GM12878 (cell line): ENCODE measurements around the gene CACNA1H. TPM values are rescaled to one million over a fixed set of nuclear protein-coding genes. Genes with fewer than 3 reads are reported as not detected.

Experiments
- ATAC-seq: fragments of 200-7000 bp; cut with Tn5 transposase; 3 replicates; pipeline ENCODE4 v1.9.1; 2020; ENCODE audit warnings: mild to moderate bottlenecking, moderate library complexity
- BruUV-seq: library from RNA; stranded (reverse); fragments of 400-500 nt; replicated peaks from 2 replicates; lab custom pipeline; 2021; lab: Mats Ljungman, UMichigan
- CTCF ChIA-PET: fragments of 300-600 bp; sonication (Branson Sonifier 250); formaldehyde crosslinking; extraction: SDS; loops from one replicate; lab custom pipeline; 2021; ENCODE audit warnings: inconsistent platforms; lab: Yijun Ruan, JAX
- POLR2A ChIA-PET: fragments of 350-600 bp; formaldehyde crosslinking; extraction: SDS; loops from one replicate; lab custom pipeline; 2021; ENCODE audit warnings: inconsistent platforms; lab: Charles Lee
- RAD21 ChIA-PET: fragments of 300-600 bp; sonication (Branson Sonifier 250); formaldehyde crosslinking; loops from one replicate; lab custom pipeline; 2023; ENCODE audit warnings: antibody characterized with exemption; ENCODE audit not compliant: unreplicated experiment; lab: Charles Lee
- SMC1A ChIA-PET: fragments of 300-600 bp; sonication (Branson Sonifier 250); formaldehyde crosslinking; loops from one replicate; lab custom pipeline; 2023; ENCODE audit not compliant: unreplicated experiment, uncharacterized antibody; lab: Charles Lee
- DNase-seq: peaks from one replicate; pipeline ENCODE4 v3.0.0-alpha.2; 2011; ENCODE audit warnings: low read depth, low spot score
- FAIRE-seq: peaks from 3 replicates; lab custom pipeline; 2011; peaks lifted over from hg19 to GRCh38; lab: Jason Lieb, UNC
- H2AFZ ChIP-seq: 2 replicates; pipeline ENCODE4 v1.6.0; 2011; ENCODE audit warnings: low read depth, low read length, control low read depth; ENCODE audit not compliant: control insufficient read depth
- H3K27ac ChIP-seq: 2 replicates; pipeline ENCODE4 v1.5.1; 2011; ENCODE audit warnings: control low read depth; ENCODE audit not compliant: control insufficient read depth, insufficient read depth
- H3K27me3 ChIP-seq, 2 experiments: replicated peaks in 1 of 2; 2 replicates each; pipeline versions ENCODE4 v1.6.0 to v1.6.1; 2011; ENCODE audit warnings: low read length in 1 of 2; ENCODE audit not compliant: control insufficient read depth in 2 of 2, insufficient read depth in 2 of 2
- H3K36me3 ChIP-seq, 2 experiments: 2 replicates each; pipeline ENCODE4 v1.5.1; 2011; ENCODE audit warnings: low read length in 1 of 2; ENCODE audit not compliant: control insufficient read depth in 2 of 2, insufficient read depth in 2 of 2
- H3K4me1 ChIP-seq: 2 replicates; pipeline ENCODE4 v1.6.1; 2011; ENCODE audit warnings: mild to moderate bottlenecking, low read length, moderate library complexity, mixed read lengths; ENCODE audit not compliant: control insufficient read depth, insufficient read depth
- H3K4me2 ChIP-seq: 2 replicates; pipeline ENCODE4 v1.6.0; 2011; ENCODE audit warnings: control low read depth; ENCODE audit not compliant: control insufficient read depth, insufficient read depth
- H3K4me3 ChIP-seq: fragments of 200-600 bp; sonication (generic); 2 replicates; pipeline ENCODE4 v1.5.1; 2016
- H3K79me2 ChIP-seq: 2 replicates; pipeline ENCODE4 v1.6.0; 2011; ENCODE audit warnings: low read length; ENCODE audit not compliant: control insufficient read depth, insufficient read depth
- H3K9ac ChIP-seq: 2 replicates; pipeline ENCODE4 v1.8.0; 2011; ENCODE audit warnings: low read length, control low read depth, mixed read lengths; ENCODE audit not compliant: control insufficient read depth, insufficient read depth
- H3K9me3 ChIP-seq: replicated peaks from 3 replicates; pipeline ENCODE4 v1.5.1; 2011; ENCODE audit warnings: mild to moderate bottlenecking, low read length; ENCODE audit not compliant: control insufficient read depth, insufficient read depth
- H4K20me1 ChIP-seq: 2 replicates; pipeline ENCODE4 v1.6.0; 2011; ENCODE audit not compliant: control insufficient read depth, insufficient read depth
- ATF2 ChIP-seq: IDR thresholded peaks from 2 replicates; pipeline ENCODE4 v1.6.1; 2012; ENCODE audit warnings: low read length, inconsistent platforms
- ETV6 ChIP-seq, 2 experiments: fragments of 450-650 bp in 1 of 2; IDR thresholded peaks in 1 of 2; conservative IDR thresholded peaks in 1 of 2; 2 replicates each; pipeline ENCODE4 v1.6.1; 2014; ENCODE audit warnings: antibody characterized with exemption in 1 of 2, borderline replicate concordance in 1 of 2, low read depth in 1 of 2, mild to moderate bottlenecking in 1 of 2, moderate library complexity in 1 of 2
- IKZF1 ChIP-seq: fragments of 450-650 bp; conservative IDR thresholded peaks from 2 replicates; pipeline ENCODE4 v1.6.1; 2017; ENCODE audit warnings: antibody characterized with exemption, mild to moderate bottlenecking
- IRF4 ChIP-seq: IDR thresholded peaks from 2 replicates; pipeline ENCODE4 v1.6.1; 2011; ENCODE audit warnings: low read depth, low read length
- MEF2A ChIP-seq: IDR thresholded peaks from 2 replicates; pipeline ENCODE4 v1.6.1; 2011; ENCODE audit warnings: low read depth, mild to moderate bottlenecking, low read length, moderate library complexity; ENCODE audit not compliant: insufficient read depth
- MEF2B ChIP-seq: fragments of 450-650 bp; IDR thresholded peaks from 2 replicates; pipeline ENCODE4 v1.6.1; 2018; ENCODE audit warnings: mild to moderate bottlenecking, moderate library complexity; ENCODE audit not compliant: partially characterized antibody, poor library complexity, severe bottlenecking
- RAD51 ChIP-seq: fragments of 450-650 bp; IDR thresholded peaks from 2 replicates; pipeline ENCODE4 v1.6.1; 2016; ENCODE audit warnings: moderate library complexity, mild to moderate bottlenecking, inconsistent platforms
- SMAD1 ChIP-seq: fragments of 450-650 bp; IDR thresholded peaks from 2 replicates; pipeline ENCODE4 v1.6.1; 2018; ENCODE audit warnings: mild to moderate bottlenecking, low read depth; ENCODE audit not compliant: partially characterized antibody
- ZNF687 ChIP-seq: fragments of 450-650 bp; IDR thresholded peaks from 2 replicates; pipeline ENCODE4 v1.6.1; 2017; ENCODE audit warnings: mild to moderate bottlenecking, moderate library complexity
- WGBS: methylation state at CpG from one replicate; pipeline ENCODE4 v1.1.6; 2016; ENCODE audit warnings: low lambda C conversion rate; ENCODE audit not compliant: insufficient replicate concordance, insufficient coverage; ENCODE audit errors: missing lambda C conversion rate; 5-methylcytosine and 5-hydroxymethylcytosine counted together
- in situ Hi-C: fragments of 300-500 bp; cut with MboI; formaldehyde crosslinking; loops from 9 replicates; pipeline ENCODE4 v1.14.3; 2018; ENCODE audit warnings: mixed read lengths
- intact Hi-C: fragments of 100-400 bp; cut with micrococcal nuclease; formaldehyde crosslinking; loops from one replicate; pipeline ENCODE4 v1.14.2; 2022; ENCODE audit not compliant: unreplicated experiment
- polyA plus RNA-seq, 11 experiments: library from polyadenylated mRNA; depleted of rRNA in 4 of 11; unstranded in 6 of 11; stranded (reverse) in 5 of 11; fragments of >200 nt; fragmentation: Nextera tagmentation in 4 of 11; fragmentation: Illumina TruSeq in 1 of 11; extraction: Ambion mirVana in 4 of 11; extraction: Trizol in 1 of 11; gene quantifications; 1 replicate in 1 of 11; 2 replicates in 10 of 11; pipeline versions ENCODE4 v1.2.1 to v1.2.3, GENCODE V29; 2011 to 2016; ENCODE audit warnings: inconsistent platforms in 2 of 11, missing spikeins in 2 of 11, low read depth in 1 of 11
- total RNA-seq, 4 experiments: library from RNA; depleted of rRNA in 3 of 4; stranded (reverse); fragments of >200 nt in 3 of 4; fragmentation: Illumina TruSeq in 1 of 4; extraction: Trizol in 1 of 4; gene quantifications; 2 replicates each; pipeline versions ENCODE4 v1.2.1 to v1.2.3, GENCODE V29; 2013 to 2021
- TF ChIP-seq, protein P1 (sequence below): IDR thresholded peaks from 2 replicates; pipeline ENCODE4 v1.6.1; 2011; ENCODE audit warnings: low read depth, mild to moderate bottlenecking, low read length, moderate library complexity, borderline replicate concordance; ENCODE audit errors: extremely low read depth

The CACNA1H gene
- total and polyA plus RNA-seq, 10 of the 15 experiments (the other 5 are each of a cell fraction or from before 2014, with no cell fraction given), result 0.03 to 0.54 TPM; not detected in 8

- Histone ChIP-seq H3K27ac (no peak overlapping the region), H3K9me3 (no peaks in the 10 kb centered on the region), H3K4me1 (no peaks in the 10 kb centered on the region), H3K36me3 (no peaks in the 10 kb centered on the region), H3K4me3 (no peak overlapping the region), H3K9ac (no peak overlapping the region), H4K20me1 (no peaks in the 10 kb centered on the region), H3K4me2 (no peak overlapping the region), H2AFZ (no peak overlapping the region), H3K27me3 (no peaks in the 10 kb centered on the region), H3K79me2 (no peaks in the 10 kb centered on the region)
- POLR2A ChIA-PET, result no interaction called here
- SMC1A ChIA-PET, result no interaction called here
- FAIRE-seq (no peak), DNase-seq (no peak), ATAC-seq (no peak)
- RAD21 ChIA-PET, result no interaction called here
- 66% methylated on average over 40 of the region's 40 CpGs for WGBS
- CTCF ChIA-PET, result no interaction called here
- intact Hi-C loops, result no loop called here
- TF ChIP-seq SMAD1, result no peak
- TF ChIP-seq, protein P1, sequence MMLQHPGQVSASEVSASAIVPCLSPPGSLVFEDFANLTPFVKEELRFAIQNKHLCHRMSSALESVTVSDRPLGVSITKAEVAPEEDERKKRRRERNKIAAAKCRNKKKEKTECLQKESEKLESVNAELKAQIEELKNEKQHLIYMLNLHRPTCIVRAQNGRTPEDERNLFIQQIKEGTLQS, result no peak
- no peak for TF ChIP-seq IKZF1
- TF ChIP-seq ATF2, result no peak
- TF ChIP-seq ETV6 (conservative IDR thresholded peaks at IDR 0.05 in 1 of 2, IDR thresholded peaks at IDR 0.05 in 1 of 2; ENCODE audit: borderline replicate concordance in 1 of 2, low read depth in 1 of 2), result no peak
- TF ChIP-seq RAD51, result no peak
- TF ChIP-seq IRF4, result no peak
- no peak for TF ChIP-seq ZNF687
- no peak for TF ChIP-seq MEF2B
- TF ChIP-seq MEF2A, result no peak
- in situ Hi-C loops, result no loop called here
- no TSS peak for BruUV-seq
Measured at GRCh38 chr16:1157639-1158455, 4.9 kb downstream of the CACNA1H start.
